GM18517 (cell line): ENCODE data around the gene TBC1D22A.

ENCODE experiments used
- ATAC-seq: cut with Tn5 transposase; IDR thresholded peaks from one replicate; pipeline ENCODE4 v1.9.1; 2021; ENCODE audit warnings: mild to moderate bottlenecking, moderate library complexity; ENCODE audit not compliant: unreplicated experiment

Gene TBC1D22A

GRCh38 chr22:46980392-46980791 lies 217.9 kb downstream of the TBC1D22A start:
- ATAC-seq = no peak

- ATAC-seq = no peak
These were observed 220.2 kb downstream of the TBC1D22A start for GRCh38 chr22:46982635-46983034.

- ATAC-seq = no peak
These were observed 220.6 kb downstream of the TBC1D22A start for GRCh38 chr22:46983046-46983445.

GRCh38 chr22:46984751-46985506 lies 222.5 kb downstream of the TBC1D22A start:
- ATAC-seq = no peak

GRCh38 chr22:46985507-46985882 lies 223.0 kb downstream of the TBC1D22A start:
- ATAC-seq = no peak

- no peak for ATAC-seq
These were observed 224.3 kb downstream of the TBC1D22A start for GRCh38 chr22:46986788-46987187.

- no peak for ATAC-seq
These were observed 228.6 kb downstream of the TBC1D22A start for GRCh38 chr22:46990937-46991550.

GRCh38 chr22:46991666-46992065 lies 229.2 kb downstream of the TBC1D22A start:
- no peak for ATAC-seq

GRCh38 chr22:46992121-46992731 lies 229.8 kb downstream of the TBC1D22A start:
- ATAC-seq = no peak

GRCh38 chr22:46993633-46994032 lies 231.2 kb downstream of the TBC1D22A start:
- no peak for ATAC-seq

- ATAC-seq = no peak
These were observed 231.8 kb downstream of the TBC1D22A start for GRCh38 chr22:46994265-46994664.

- no peak for ATAC-seq
These were observed 232.5 kb downstream of the TBC1D22A start for GRCh38 chr22:46994983-46995382.

GRCh38 chr22:46995501-46996360 lies 233.3 kb downstream of the TBC1D22A start:
- no peak for ATAC-seq

GRCh38 chr22:46996595-46997310 lies 234.3 kb downstream of the TBC1D22A start:
- ATAC-seq = no peak

- ATAC-seq = no peak
These were observed 235.0 kb downstream of the TBC1D22A start for GRCh38 chr22:46997311-46997970.

GRCh38 chr22:46998331-46998730 lies 235.9 kb downstream of the TBC1D22A start:
- ATAC-seq = no peak

GRCh38 chr22:47000256-47000655 lies 237.8 kb downstream of the TBC1D22A start:
- ATAC-seq = no peak

GRCh38 chr22:47000888-47001287 lies 238.4 kb downstream of the TBC1D22A start:
- no peak for ATAC-seq

GRCh38 chr22:47001288-47001687 lies 238.8 kb downstream of the TBC1D22A start:
- no peak for ATAC-seq

GRCh38 chr22:47002692-47003091 lies 240.2 kb downstream of the TBC1D22A start:
- no peak for ATAC-seq
